ENCODE data around the gene CNTNAP2.

Gene CNTNAP2

GRCh38 chr7:146639291-146639690 lies 522.7 kb downstream of the CNTNAP2 start:
- Histone ChIP-seq H3K36me3 (ENCODE audit: insufficient read depth, insufficient read length, low read length) (no peaks in the 10 kb centered on the region), H3K27me3 (ENCODE audit: insufficient read depth, insufficient read length) (no peaks in the 10 kb centered on the region), H3K4me3 (ENCODE audit: insufficient read length, low read depth) (no peak overlapping the region), H3K4me1 (ENCODE audit: insufficient read depth, insufficient read length) (no peaks in the 10 kb centered on the region), H3K9me3 (ENCODE audit: insufficient read depth, low read length) (no peaks in the 10 kb centered on the region), H3K9ac (ENCODE audit: insufficient read length, low read depth) (no peak overlapping the region)
- no peak for DNase-seq (ENCODE audit: low read depth, low spot score)
- TF ChIP-seq ZNF274 (IDR thresholded peaks at IDR 0.05; ENCODE audit: low read depth, low read length) = no peak
- TF ChIP-seq SUZ12 (IDR thresholded peaks at IDR 0.05; ENCODE audit: extremely low read depth, insufficient read depth, insufficient read length) = no peak
- TF ChIP-seq YY1 (IDR thresholded peaks at IDR 0.05; ENCODE audit: insufficient read depth, insufficient read length) = no peak

GRCh38 chr7:146641491-146641890 lies 524.9 kb downstream of the CNTNAP2 start:
- TF ChIP-seq ZNF274 (IDR thresholded peaks at IDR 0.05; ENCODE audit: low read depth, low read length) = no peak
- no peak for TF ChIP-seq SUZ12 (IDR thresholded peaks at IDR 0.05; ENCODE audit: extremely low read depth, insufficient read depth, insufficient read length)
- TF ChIP-seq YY1 (IDR thresholded peaks at IDR 0.05; ENCODE audit: insufficient read depth, insufficient read length) = no peak
- Histone ChIP-seq H3K9me3 (ENCODE audit: insufficient read depth, low read length) (no peaks in the 10 kb centered on the region), H3K9ac (ENCODE audit: insufficient read length, low read depth) (no peak overlapping the region), H3K4me1 (ENCODE audit: insufficient read depth, insufficient read length) (no peaks in the 10 kb centered on the region), H3K36me3 (ENCODE audit: insufficient read depth, insufficient read length, low read length) (no peaks in the 10 kb centered on the region), H3K4me3 (ENCODE audit: insufficient read length, low read depth) (no peak overlapping the region), H3K27me3 (ENCODE audit: insufficient read depth, insufficient read length) (no peaks in the 10 kb centered on the region)
- no peak for DNase-seq (ENCODE audit: low read depth, low spot score)

DNA sequence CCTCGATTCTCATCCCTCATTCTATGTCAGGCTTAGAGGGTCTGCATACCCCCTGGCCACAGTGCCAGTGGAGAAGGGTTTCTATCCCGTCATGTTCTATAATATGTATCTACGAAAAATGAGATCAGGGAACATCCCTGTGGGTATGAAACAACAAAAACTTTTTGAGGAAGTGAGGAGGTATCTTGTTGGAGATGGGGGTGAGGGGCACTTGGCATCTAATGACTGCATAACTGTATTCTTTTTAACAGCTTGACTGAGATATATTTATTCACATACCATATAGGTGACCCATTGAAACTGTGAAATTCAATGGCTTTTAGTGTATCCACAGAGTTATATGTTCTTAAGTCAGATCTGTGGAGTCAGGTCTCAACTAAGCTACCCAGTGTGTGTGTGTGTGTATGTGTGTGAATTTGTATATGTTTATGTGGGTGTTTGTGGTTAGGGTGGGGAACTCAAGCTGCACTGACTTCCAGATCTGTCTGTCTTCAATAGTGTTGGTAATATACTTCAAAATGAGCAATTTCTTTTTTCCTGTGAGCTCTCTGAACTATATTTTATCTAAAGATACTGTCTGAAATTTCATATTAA lies 528.9 kb downstream of the CNTNAP2 start:
- no peaks in the 10 kb centered on the region for H3K36me3 ChIP-seq (ENCODE audit: insufficient read depth, insufficient read length, low read length)
- TF ChIP-seq SUZ12 (IDR thresholded peaks at IDR 0.05; ENCODE audit: extremely low read depth, insufficient read depth, insufficient read length) (no peak), YY1 (IDR thresholded peaks at IDR 0.05; ENCODE audit: insufficient read depth, insufficient read length) (no peak), ZNF274 (IDR thresholded peaks at IDR 0.05; ENCODE audit: low read depth, low read length) (no peak)
- H3K9ac ChIP-seq (ENCODE audit: insufficient read length, low read depth) = no peak overlapping the region
- no peak for DNase-seq (ENCODE audit: low read depth, low spot score)
- no peak overlapping the region for H3K4me3 ChIP-seq (ENCODE audit: insufficient read length, low read depth)
- H3K27me3 ChIP-seq (ENCODE audit: insufficient read depth, insufficient read length) = no peaks in the 10 kb centered on the region
- H3K9me3 ChIP-seq (ENCODE audit: insufficient read depth, low read length) = no peaks in the 10 kb centered on the region
- H3K4me1 ChIP-seq (ENCODE audit: insufficient read depth, insufficient read length) = no peaks in the 10 kb centered on the region

- H3K9ac ChIP-seq (ENCODE audit: insufficient read length, low read depth) = no peak overlapping the region
- no peaks in the 10 kb centered on the region for H3K36me3 ChIP-seq (ENCODE audit: insufficient read depth, insufficient read length, low read length)
These were observed 530.8 kb downstream of the CNTNAP2 start for GRCh38 chr7:146647445-146647844.

GRCh38 chr7:146652176-146652575 lies 535.6 kb downstream of the CNTNAP2 start:
- H3K4me1 ChIP-seq (ENCODE audit: insufficient read depth, insufficient read length) = no peaks in the 10 kb centered on the region
- H3K9me3 ChIP-seq (ENCODE audit: insufficient read depth, low read length) = no peaks in the 10 kb centered on the region
- DNase-seq (ENCODE audit: low read depth, low spot score) = no peak
- no peak overlapping the region for H3K4me3 ChIP-seq (ENCODE audit: insufficient read length, low read depth)
- H3K27me3 ChIP-seq (ENCODE audit: insufficient read depth, insufficient read length) = no peaks in the 10 kb centered on the region
- TF ChIP-seq YY1 (IDR thresholded peaks at IDR 0.05; ENCODE audit: insufficient read depth, insufficient read length) = no peak
- no peak for TF ChIP-seq SUZ12 (IDR thresholded peaks at IDR 0.05; ENCODE audit: extremely low read depth, insufficient read depth, insufficient read length)
- TF ChIP-seq ZNF274 (IDR thresholded peaks at IDR 0.05; ENCODE audit: low read depth, low read length) = no peak
- no peak overlapping the region for H3K9ac ChIP-seq (ENCODE audit: insufficient read length, low read depth)
- no peaks in the 10 kb centered on the region for H3K36me3 ChIP-seq (ENCODE audit: insufficient read depth, insufficient read length, low read length)

More at GRCh38 chr7:146647445-146647844, 530.8 kb downstream of the CNTNAP2 start:
- no peak for DNase-seq (ENCODE audit: low read depth, low spot score)
- Histone ChIP-seq H3K9me3 (ENCODE audit: insufficient read depth, low read length) (no peaks in the 10 kb centered on the region), H3K27me3 (ENCODE audit: insufficient read depth, insufficient read length) (no peaks in the 10 kb centered on the region), H3K4me1 (ENCODE audit: insufficient read depth, insufficient read length) (no peaks in the 10 kb centered on the region), H3K4me3 (ENCODE audit: insufficient read length, low read depth) (no peak overlapping the region)
- TF ChIP-seq YY1 (IDR thresholded peaks at IDR 0.05; ENCODE audit: insufficient read depth, insufficient read length) (no peak), ZNF274 (IDR thresholded peaks at IDR 0.05; ENCODE audit: low read depth, low read length) (no peak), SUZ12 (IDR thresholded peaks at IDR 0.05; ENCODE audit: extremely low read depth, insufficient read depth, insufficient read length) (no peak)

- Histone ChIP-seq H3K9me3 (ENCODE audit: insufficient read depth, low read length) (no peaks in the 10 kb centered on the region), H3K36me3 (ENCODE audit: insufficient read depth, insufficient read length, low read length) (no peaks in the 10 kb centered on the region), H3K4me1 (ENCODE audit: insufficient read depth, insufficient read length) (no peaks in the 10 kb centered on the region), H3K27me3 (ENCODE audit: insufficient read depth, insufficient read length) (no peaks in the 10 kb centered on the region), H3K4me3 (ENCODE audit: insufficient read length, low read depth) (no peak overlapping the region), H3K9ac (ENCODE audit: insufficient read length, low read depth) (no peak overlapping the region)
- no peak for TF ChIP-seq SUZ12 (IDR thresholded peaks at IDR 0.05; ENCODE audit: extremely low read depth, insufficient read depth, insufficient read length)
- TF ChIP-seq YY1 (IDR thresholded peaks at IDR 0.05; ENCODE audit: insufficient read depth, insufficient read length) = no peak
- TF ChIP-seq ZNF274 (IDR thresholded peaks at IDR 0.05; ENCODE audit: low read depth, low read length) = no peak
- no peak for DNase-seq (ENCODE audit: low read depth, low spot score)
These were observed 537.4 kb downstream of the CNTNAP2 start for GRCh38 chr7:146654048-146654447.

- H3K9ac ChIP-seq (ENCODE audit: insufficient read length, low read depth) = no peak overlapping the region
- H3K36me3 ChIP-seq (ENCODE audit: insufficient read depth, insufficient read length, low read length) = no peaks in the 10 kb centered on the region
- no peak for DNase-seq (ENCODE audit: low read depth, low spot score)
- no peaks in the 10 kb centered on the region for H3K9me3 ChIP-seq (ENCODE audit: insufficient read depth, low read length)
- H3K27me3 ChIP-seq (ENCODE audit: insufficient read depth, insufficient read length) = no peaks in the 10 kb centered on the region
- TF ChIP-seq ZNF274 (IDR thresholded peaks at IDR 0.05; ENCODE audit: low read depth, low read length) (no peak), SUZ12 (IDR thresholded peaks at IDR 0.05; ENCODE audit: extremely low read depth, insufficient read depth, insufficient read length) (no peak), YY1 (IDR thresholded peaks at IDR 0.05; ENCODE audit: insufficient read depth, insufficient read length) (no peak)
- no peak overlapping the region for H3K4me3 ChIP-seq (ENCODE audit: insufficient read length, low read depth)
- no peaks in the 10 kb centered on the region for H3K4me1 ChIP-seq (ENCODE audit: insufficient read depth, insufficient read length)
These were observed 539.6 kb downstream of the CNTNAP2 start for GRCh38 chr7:146655928-146656797.
